ENCODE results near the gene MYOZ2. TPM values are rescaled to one million over a fixed set of nuclear protein-coding genes. Genes with fewer than 3 reads are reported as not detected.

MYOZ2 gene
- total RNA-seq, 2 donors from 2014 or later: 678 to 770 TPM

- peaks cover 0 to 19% of the 10 kb centered on the region in 2 donors for H3K4me1 ChIP-seq
- H3K9me3 ChIP-seq: no peaks in the 10 kb centered on the region
- no peaks in the 10 kb centered on the region for H3K27me3 ChIP-seq
- DNase-seq (ENCODE audit: low spot score): no peak
- H3K36me3 ChIP-seq: peaks cover 30% of the 10 kb centered on the region
- no peak overlapping the region for H3K4me3 ChIP-seq
- no peak for TF ChIP-seq CTCF (IDR thresholded peaks at IDR 0.05)
- H3K27ac ChIP-seq: no peak overlapping the region
These were observed 96.7 kb downstream of the MYOZ2 start for GRCh38 chr4:119232286-119232685.

GRCh38 chr4:119233191-119233590 lies 97.6 kb downstream of the MYOZ2 start:
- no peak for DNase-seq (ENCODE audit: low spot score)
- Histone ChIP-seq H3K9me3 (no peaks in the 10 kb centered on the region), H3K36me3 (peaks cover 30% of the 10 kb centered on the region), H3K4me1 (peaks cover 0 to 14% of the 10 kb centered on the region in 2 donors), H3K27me3 (no peaks in the 10 kb centered on the region), H3K4me3 (no peak overlapping the region), H3K27ac (no peak overlapping the region)
- TF ChIP-seq CTCF (IDR thresholded peaks at IDR 0.05): no peak

- peaks cover 0 to 14% of the 10 kb centered on the region in 2 donors for H3K4me1 ChIP-seq
- no peak for DNase-seq (ENCODE audit: low spot score)
- H3K36me3 ChIP-seq: peaks cover 30% of the 10 kb centered on the region
- no peaks in the 10 kb centered on the region for H3K27me3 ChIP-seq
- TF ChIP-seq CTCF (IDR thresholded peaks at IDR 0.05): no peak
- no peaks in the 10 kb centered on the region for H3K9me3 ChIP-seq
- H3K27ac ChIP-seq: no peak overlapping the region
- H3K4me3 ChIP-seq: no peak overlapping the region
These were observed 98.1 kb downstream of the MYOZ2 start for GRCh38 chr4:119233750-119234149.

- Histone ChIP-seq H3K27me3 (no peaks in the 10 kb centered on the region), H3K4me1 (peaks cover 0 to 14% of the 10 kb centered on the region in 2 donors), H3K4me3 (no peak overlapping the region), H3K36me3 (peaks cover 33% of the 10 kb centered on the region), H3K9me3 (no peaks in the 10 kb centered on the region), H3K27ac (no peak overlapping the region)
- no peak for TF ChIP-seq CTCF (IDR thresholded peaks at IDR 0.05)
- DNase-seq (ENCODE audit: low spot score): no peak
These were observed 101.6 kb downstream of the MYOZ2 start for GRCh38 chr4:119237201-119237600.

Other genes starting within 250 kb of the MYOZ2 start
- 100 to 1,000 TPM in 1 of 2 donors, 10 to 100 TPM in 1; 85.3 to 152 TPM for gene SYNPO2, start 247.0 kb upstream of the MYOZ2 start, total RNA-seq
- 10 to 100 TPM; 51.5 to 62.9 TPM for gene USP53, start 76.9 kb downstream of the MYOZ2 start, total RNA-seq
- under 1 TPM in 1 of 2 donors, not detected in 1; 0.48 TPM for gene FABP2, start 186.3 kb downstream of the MYOZ2 start, total RNA-seq